ENCODE results near the gene FNBP1L.

Gene FNBP1L

GRCh38 chr1:93575621-93576284 lies 127.8 kb downstream of the FNBP1L start:
- Histone ChIP-seq H3K4me1 (no peaks in the 10 kb centered on the region), H3K4me2 (ENCODE audit: low read length) (no peak overlapping the region), H3K79me2 (no peaks in the 10 kb centered on the region), H3K27me3 (ENCODE audit: control insufficient read depth, insufficient read depth, low read length) (no peaks in the 10 kb centered on the region), H3K36me3 (ENCODE audit: control insufficient read depth, insufficient read depth, low read length) (no peaks in the 10 kb centered on the region), H3K9me3 (ENCODE audit: control insufficient read depth, low read length) (no peaks in the 10 kb centered on the region), H3K9ac (no peak overlapping the region), H2AFZ (no peak overlapping the region), H3K4me3 (ENCODE audit: low read depth, low read length) (no peak overlapping the region), H3K27ac (no peak overlapping the region)
- TF ChIP-seq CTCF (IDR thresholded peaks at IDR 0.05): no peak

GRCh38 chr1:93576346-93576745 lies 128.4 kb downstream of the FNBP1L start:
- no peaks in the 10 kb centered on the region for H3K9me3 ChIP-seq (ENCODE audit: control insufficient read depth, low read length)
- H2AFZ ChIP-seq: no peak overlapping the region
- H3K79me2 ChIP-seq: no peaks in the 10 kb centered on the region
- no peak overlapping the region for H3K9ac ChIP-seq
- H3K4me3 ChIP-seq (ENCODE audit: low read depth, low read length): no peak overlapping the region
- no peak overlapping the region for H3K27ac ChIP-seq
- H3K4me1 ChIP-seq: no peaks in the 10 kb centered on the region
- no peaks in the 10 kb centered on the region for H3K36me3 ChIP-seq (ENCODE audit: control insufficient read depth, insufficient read depth, low read length)
- H3K27me3 ChIP-seq (ENCODE audit: control insufficient read depth, insufficient read depth, low read length): no peaks in the 10 kb centered on the region
- TF ChIP-seq CTCF (IDR thresholded peaks at IDR 0.05): no peak
- no peak overlapping the region for H3K4me2 ChIP-seq (ENCODE audit: low read length)

GRCh38 chr1:93576746-93577145 lies 128.8 kb downstream of the FNBP1L start:
- Histone ChIP-seq H2AFZ (no peak overlapping the region), H3K4me1 (no peaks in the 10 kb centered on the region), H3K4me2 (ENCODE audit: low read length) (no peak overlapping the region), H3K79me2 (no peaks in the 10 kb centered on the region), H3K36me3 (ENCODE audit: control insufficient read depth, insufficient read depth, low read length) (no peaks in the 10 kb centered on the region), H3K27ac (no peak overlapping the region), H3K9me3 (ENCODE audit: control insufficient read depth, low read length) (no peaks in the 10 kb centered on the region), H3K4me3 (ENCODE audit: low read depth, low read length) (no peak overlapping the region), H3K27me3 (ENCODE audit: control insufficient read depth, insufficient read depth, low read length) (no peaks in the 10 kb centered on the region), H3K9ac (no peak overlapping the region)
- TF ChIP-seq CTCF (IDR thresholded peaks at IDR 0.05): no peak

GRCh38 chr1:93577536-93578432 lies 129.9 kb downstream of the FNBP1L start:
- no peak for TF ChIP-seq CTCF (IDR thresholded peaks at IDR 0.05)
- Histone ChIP-seq H3K4me3 (ENCODE audit: low read depth, low read length) (no peak overlapping the region), H3K79me2 (no peaks in the 10 kb centered on the region), H3K27ac (no peak overlapping the region), H3K9me3 (ENCODE audit: control insufficient read depth, low read length) (no peaks in the 10 kb centered on the region), H3K4me1 (no peaks in the 10 kb centered on the region), H3K36me3 (ENCODE audit: control insufficient read depth, insufficient read depth, low read length) (no peaks in the 10 kb centered on the region), H3K9ac (no peak overlapping the region), H2AFZ (no peak overlapping the region), H3K4me2 (ENCODE audit: low read length) (no peak overlapping the region), H3K27me3 (ENCODE audit: control insufficient read depth, insufficient read depth, low read length) (no peaks in the 10 kb centered on the region)

Data from parathyroid adenoma (tissue), 2 donors.